Right ventricle myocardium superior (tissue), 1 donor: Measurements from ENCODE around the gene SPIRE2. TPM values are rescaled to one million over a fixed set of nuclear protein-coding genes. Genes with fewer than 3 reads are reported as not detected.
"Not testable (repeated sequence)": the region's sequence is repeated elsewhere in the genome, so short reads cannot be mapped to it uniquely, and the experiment has no call there.

Experiments used
- ATAC-seq: fragments of 200-7000 bp; cut with Tn5 transposase; one replicate; pipeline ENCODE4 v1.9.1; 2020; ENCODE audit warnings: mild to moderate bottlenecking; ENCODE audit not compliant: poor library complexity
- DNase-seq: peaks from one replicate; pipeline ENCODE4 v3.0.0-alpha.2; 2020
- intact Hi-C: fragments of 100-400 bp; cut with DNase I; formaldehyde crosslinking; loops from one replicate; pipeline ENCODE4 v1.11.2; 2022
- total RNA-seq: library from RNA; stranded (reverse); fragmentation: NEBNext Ultra II Directional; extraction: Animal tissue kit (Norgen Biotek cat#: 25700); gene quantifications from one replicate; pipeline ENCODE4 v1.2.1, GENCODE V29; 2021
- donor health status: DM: no; HTN: yes; CAD: no; lungs with severe emphysema.

SPIRE2 gene
- total RNA-seq, 1 donor from 2014 or later, result 1.2 TPM

- intact Hi-C loops, result no loop called here
- ATAC-seq (no peak), DNase-seq (no peak)
Observed at GRCh38 chr16:89801800-89802199, 26.5 kb upstream of the SPIRE2 start.

GRCh38 chr16:89805136-89805905, 23.0 kb upstream of the SPIRE2 start:
- intact Hi-C loops, result no loop called here
- DNase-seq (no peak), ATAC-seq (no peak)

GRCh38 chr16:89806589-89807193, 21.6 kb upstream of the SPIRE2 start:
- not testable (repeated sequence) for DNase-seq, ATAC-seq

GRCh38 chr16:89808475-89808874, 19.8 kb upstream of the SPIRE2 start:
- ATAC-seq, result no peak
- DNase-seq, result no peak
- intact Hi-C loops, result no loop called here

More at GRCh38 chr16:89806589-89807193, 21.6 kb upstream of the SPIRE2 start:
- intact Hi-C loops, result not testable (repeated sequence)

- ATAC-seq (no peak), DNase-seq (no peak)
- intact Hi-C loops, result no loop called here
Observed at GRCh38 chr16:89811321-89811720, 17.0 kb upstream of the SPIRE2 start.

- intact Hi-C loops, result no loop called here
- DNase-seq (no peak), ATAC-seq (no peak)
Observed at GRCh38 chr16:89815639-89816348, 12.5 kb upstream of the SPIRE2 start.

GRCh38 chr16:89818851-89819403, 9.3 kb upstream of the SPIRE2 start:
- intact Hi-C loops, ATAC-seq, DNase-seq: not testable (repeated sequence)

- ATAC-seq, intact Hi-C loops, DNase-seq: not testable (repeated sequence)
Observed at GRCh38 chr16:89819448-89819847, 8.8 kb upstream of the SPIRE2 start.

- intact Hi-C loops, result no loop called here
- no peak for DNase-seq
Observed at GRCh38 chr16:89821438-89822187, 6.7 kb upstream of the SPIRE2 start.

GRCh38 chr16:89822188-89823086, 5.8 kb upstream of the SPIRE2 start:
- ATAC-seq, result no peak
- DNase-seq, result no peak
- intact Hi-C loops, result no loop called here

More at GRCh38 chr16:89821438-89822187, 6.7 kb upstream of the SPIRE2 start:
- ATAC-seq, result no peak

GRCh38 chr16:89823087-89823823, 5.0 kb upstream of the SPIRE2 start:
- DNase-seq, result no peak
- intact Hi-C loops, result no loop called here
- no peak for ATAC-seq

GRCh38 chr16:89823824-89824148, 4.5 kb upstream of the SPIRE2 start:
- intact Hi-C loops, DNase-seq, ATAC-seq: not testable (repeated sequence)

- no peak for DNase-seq
- intact Hi-C loops, result no loop called here
- ATAC-seq, result no peak
Observed at GRCh38 chr16:89826531-89827382, 1.5 kb upstream of the SPIRE2 start.

GRCh38 chr16:89827383-89828198, 684 bp upstream of the SPIRE2 start:
- intact Hi-C loops, result no loop called here
- peak; percentile 77 for ATAC-seq
- DNase-seq, result peak; percentile 74

- ATAC-seq, result no peak
- DNase-seq, result no peak
- intact Hi-C loops, result no loop called here
Observed at GRCh38 chr16:89828870-89829629, 775 bp downstream of the SPIRE2 start.
